Right lobe of liver (tissue), 4 donors: ENCODE measurements around the gene HACE1.

Experiments used
- CTCF ChIP-seq, 4 donors: fragments of 200-600 bp in 3 of 4; fragments of 450-650 bp in 1 of 4; IDR thresholded peaks; one replicate each; pipeline versions ENCODE4 v1.5.1 to v1.8.0; 2016 to 2022; ENCODE audit warnings: antibody characterized with exemption in 4 of 4, mild to moderate bottlenecking in 2 of 4
- POLR2A ChIP-seq: fragments of 450-650 bp; IDR thresholded peaks from one replicate; pipeline ENCODE4 v1.6.1; 2017; ENCODE audit warnings: antibody characterized with exemption, mild to moderate bottlenecking
- donor health status: DM: no; HTN: no; CAD: no.
- donor health status: DM: no; HTN: no; CAD: no.
- donor health status: DM: no; HTN: yes; CAD: no.

- TF ChIP-seq POLR2A (no peak), CTCF (IDR thresholded peaks at IDR 0.05) (no peak)
Observed at GRCh38 chr6:104795363-104795762, 64.4 kb downstream of the HACE1 start.
